Measurements from ENCODE around the gene RDH13.

The RDH13 gene

GRCh38 chr19:55089342-55089944, 26.5 kb upstream of the RDH13 start:
- Histone ChIP-seq H2AFZ (ENCODE audit: low read depth, low read length) (no peak overlapping the region), H3K79me2 (ENCODE audit: insufficient read depth, low read length) (no peaks in the 10 kb centered on the region), H3K27ac (ENCODE audit: low read length) (no peak overlapping the region), H3K4me3 (ENCODE audit: low read depth in 1 of 2, low read length in 2 of 2) (no peak overlapping the region), H3K4me1 (ENCODE audit: insufficient read depth, low read length) (no peaks in the 10 kb centered on the region), H3K27me3 (ENCODE audit: insufficient read depth, low read length, poor library complexity) (no peaks in the 10 kb centered on the region), H3K9me3 (ENCODE audit: insufficient read depth, low read length, severe bottlenecking) (no peaks in the 10 kb centered on the region), H4K20me1 (ENCODE audit: insufficient read depth, low read length) (peaks cover 13% of the 10 kb centered on the region), H3K36me3 (ENCODE audit: insufficient read depth, low read length) (peaks cover 27% of the 10 kb centered on the region), H3K4me2 (ENCODE audit: insufficient read depth, low read length) (no peak overlapping the region), H3K9ac (ENCODE audit: low read depth, low read length) (no peak overlapping the region)
- TF ChIP-seq EZH2 (IDR thresholded peaks at IDR 0.05; ENCODE audit: borderline replicate concordance, low read depth, low read length, severe bottlenecking), result no peak
- no peak for TF ChIP-seq CTCF (IDR thresholded peaks at IDR 0.05; ENCODE audit: borderline replicate concordance, extremely low read depth, low read length, poor library complexity, severe bottlenecking)
- DNase-seq (no peak), ATAC-seq (ENCODE audit: insufficient read depth, low read depth) (no peak)

- H3K9me3 ChIP-seq (ENCODE audit: insufficient read depth, low read length, severe bottlenecking), result no peaks in the 10 kb centered on the region
- peak; percentile 67 for ATAC-seq (ENCODE audit: insufficient read depth, low read depth)
- H3K27me3 ChIP-seq (ENCODE audit: insufficient read depth, low read length, poor library complexity), result no peaks in the 10 kb centered on the region
- no peak overlapping the region for H3K9ac ChIP-seq (ENCODE audit: low read depth, low read length)
- H3K4me1 ChIP-seq (ENCODE audit: insufficient read depth, low read length), result no peaks in the 10 kb centered on the region
- peaks cover 13% of the 10 kb centered on the region for H4K20me1 ChIP-seq (ENCODE audit: insufficient read depth, low read length)
- no peaks in the 10 kb centered on the region for H3K79me2 ChIP-seq (ENCODE audit: insufficient read depth, low read length)
- no peak overlapping the region for H3K4me3 ChIP-seq (ENCODE audit: low read depth in 1 of 2, low read length in 2 of 2)
- H3K27ac ChIP-seq (ENCODE audit: low read length), result no peak overlapping the region
- H3K36me3 ChIP-seq (ENCODE audit: insufficient read depth, low read length), result peaks cover 25% of the 10 kb centered on the region
- TF ChIP-seq CTCF (IDR thresholded peaks at IDR 0.05; ENCODE audit: borderline replicate concordance, extremely low read depth, low read length, poor library complexity, severe bottlenecking) (peak; percentile 76), EZH2 (IDR thresholded peaks at IDR 0.05; ENCODE audit: borderline replicate concordance, low read depth, low read length, severe bottlenecking) (no peak)
- DNase-seq, result peak; percentile 82
- H2AFZ ChIP-seq (ENCODE audit: low read depth, low read length), result no peak overlapping the region
- no peak overlapping the region for H3K4me2 ChIP-seq (ENCODE audit: insufficient read depth, low read length)
Observed at GRCh38 chr19:55088543-55089341, 25.8 kb upstream of the RDH13 start.

GRCh38 chr19:55088021-55088451, 25.1 kb upstream of the RDH13 start:
- Histone ChIP-seq H2AFZ (ENCODE audit: low read depth, low read length) (no peak overlapping the region), H3K4me3 (ENCODE audit: low read depth in 1 of 2, low read length in 2 of 2) (no peak overlapping the region), H3K4me1 (ENCODE audit: insufficient read depth, low read length) (no peaks in the 10 kb centered on the region), H3K4me2 (ENCODE audit: insufficient read depth, low read length) (no peak overlapping the region), H3K9ac (ENCODE audit: low read depth, low read length) (no peak overlapping the region), H3K27me3 (ENCODE audit: insufficient read depth, low read length, poor library complexity) (no peaks in the 10 kb centered on the region), H3K36me3 (ENCODE audit: insufficient read depth, low read length) (peaks cover 24% of the 10 kb centered on the region), H3K79me2 (ENCODE audit: insufficient read depth, low read length) (no peaks in the 10 kb centered on the region), H3K9me3 (ENCODE audit: insufficient read depth, low read length, severe bottlenecking) (no peaks in the 10 kb centered on the region), H4K20me1 (ENCODE audit: insufficient read depth, low read length) (peaks cover 13% of the 10 kb centered on the region), H3K27ac (ENCODE audit: low read length) (no peak overlapping the region)
- TF ChIP-seq CTCF (IDR thresholded peaks at IDR 0.05; ENCODE audit: borderline replicate concordance, extremely low read depth, low read length, poor library complexity, severe bottlenecking) (no peak), EZH2 (IDR thresholded peaks at IDR 0.05; ENCODE audit: borderline replicate concordance, low read depth, low read length, severe bottlenecking) (no peak)
- ATAC-seq (ENCODE audit: insufficient read depth, low read depth), result no peak
- no peak for DNase-seq

All from DND-41 (cell line).